HCT116 (cell line): ENCODE data around the gene BEGAIN. TPM values are rescaled to one million over a fixed set of nuclear protein-coding genes. Genes with fewer than 3 reads are reported as not detected.
A peak's percentile ranks its signal among the peaks of the same experiment; 100 is the strongest.

Experiments
- ATAC-seq: fragments of 200-7000 bp; cut with Tn5 transposase; 2 replicates; pipeline ENCODE4 v1.9.1; 2020; ENCODE audit warnings: mild to moderate bottlenecking, moderate library complexity
- BruUV-seq: library from RNA; stranded (reverse); fragments of 400-500 nt; replicated peaks from 2 replicates; lab custom pipeline; 2021; lab: Mats Ljungman, UMichigan
- CTCF ChIA-PET: fragments of 300-600 bp; sonication (Branson Sonifier 250); formaldehyde crosslinking; loops from one replicate; lab custom pipeline; 2021; ENCODE audit warnings: antibody characterized with exemption; lab: Charles Lee
- POLR2A ChIA-PET: fragments of 300-600, 350-600 bp; sonication (Branson Sonifier 250); formaldehyde crosslinking; loops from one replicate; lab custom pipeline; 2021; ENCODE audit warnings: antibody characterized with exemption; lab: Charles Lee
- RAD21 ChIA-PET, 2 experiments: fragments of 300-600 bp; sonication (Branson Sonifier 250); formaldehyde crosslinking; loops; one replicate each; lab custom pipeline; 2023; ENCODE audit warnings: low total read pairs in 2 of 2; ENCODE audit not compliant: uncharacterized antibody in 2 of 2, unreplicated experiment in 2 of 2, low non-redundant PET in 1 of 2; lab: Charles Lee
- DNase-seq: peaks from one replicate; pipeline ENCODE4 v3.0.0-alpha.2; 2010; ENCODE audit warnings: low read depth, low spot score
- H2AFZ ChIP-seq: fragments of 200-600 bp; shearing (Covaris generic), sonication (generic); 2 replicates; pipeline ENCODE4 v1.6.1; 2017; ENCODE audit warnings: low read depth, mixed run types, mixed read lengths, antibody characterized with exemption, low read length; ENCODE audit not compliant: poor library complexity, severe bottlenecking
- H3K27ac ChIP-seq: 2 replicates; pipeline ENCODE4 v1.5.1; 2012; ENCODE audit warnings: low read depth, low read length
- H3K27me3 ChIP-seq: fragments of 200-600 bp; sonication (generic); 2 replicates; pipeline ENCODE4 v1.6.1; 2016; ENCODE audit warnings: mixed run types, low read length, mixed read lengths; ENCODE audit not compliant: insufficient read depth
- H3K36me3 ChIP-seq, 2 experiments: fragments of 200-500 bp in 1 of 2; fragments of 200-600 bp in 1 of 2; sonication (Bioruptor generic) in 1 of 2; sonication (generic) in 1 of 2; 2 replicates each; pipeline versions ENCODE4 v1.5.1 to v1.6.1; 2014 to 2016; ENCODE audit warnings: low read length in 2 of 2, inconsistent platforms in 1 of 2, mixed read lengths in 1 of 2, mixed run types in 1 of 2; ENCODE audit not compliant: insufficient read depth in 2 of 2, control insufficient read depth in 1 of 2
- H3K4me1 ChIP-seq, 2 experiments: fragments of 200-600 bp in 1 of 2; sonication (generic) in 1 of 2; 2 replicates each; pipeline versions ENCODE4 v1.5.1 to v1.6.1; 2012 to 2017; ENCODE audit warnings: low read length in 2 of 2, inconsistent platforms in 1 of 2, mild to moderate bottlenecking in 1 of 2, mixed read lengths in 1 of 2, mixed run types in 1 of 2, moderate library complexity in 1 of 2; ENCODE audit not compliant: insufficient read depth in 2 of 2, control insufficient read depth in 1 of 2
- H3K4me2 ChIP-seq: fragments of 200-600 bp; sonication (generic); 2 replicates; pipeline ENCODE4 v1.6.1; 2017; ENCODE audit warnings: mixed run types, low read length, mixed read lengths
- H3K4me3 ChIP-seq, 2 experiments: fragments of 200-600 bp in 1 of 2; sonication (generic) in 1 of 2; replicated peaks in 1 of 2; 2 replicates each; pipeline ENCODE4 v1.5.1; 2011 to 2016; ENCODE audit warnings: low read length in 2 of 2, control low read depth in 1 of 2, low read depth in 1 of 2, mild to moderate bottlenecking in 1 of 2, mixed read lengths in 1 of 2, mixed run types in 1 of 2
- H3K79me2 ChIP-seq: fragments of 200-600 bp; sonication (generic); 2 replicates; pipeline ENCODE4 v1.6.1; 2017; ENCODE audit warnings: mild to moderate bottlenecking, mixed run types, low read length, moderate library complexity, mixed read lengths; ENCODE audit not compliant: insufficient read depth
- H3K9ac ChIP-seq: fragments of 200-600 bp; sonication (generic); 2 replicates; pipeline ENCODE4 v1.6.1; 2016; ENCODE audit warnings: low read length, mixed read lengths
- H3K9me2 ChIP-seq: fragments of 200-600 bp; sonication (generic), shearing (Covaris generic); 2 replicates; pipeline ENCODE4 v1.6.1; 2017; ENCODE audit warnings: mixed run types, mild to moderate bottlenecking, moderate library complexity; ENCODE audit not compliant: insufficient read depth
- H3K9me3 ChIP-seq, 2 experiments: fragments of 200-500 bp in 1 of 2; fragments of 200-600 bp in 1 of 2; sonication (Bioruptor generic) in 1 of 2; sonication (generic) in 1 of 2; 2 replicates each; pipeline ENCODE4 v1.6.1; 2014 to 2017; ENCODE audit warnings: low read length in 2 of 2, mixed read lengths in 2 of 2, inconsistent platforms in 1 of 2, low read depth in 1 of 2, mild to moderate bottlenecking in 1 of 2, mixed run types in 1 of 2, moderate library complexity in 1 of 2; ENCODE audit not compliant: control insufficient read depth in 1 of 2, insufficient read depth in 1 of 2
- H4K20me1 ChIP-seq: fragments of 200-600 bp; sonication (generic), shearing (Covaris generic); 2 replicates; pipeline ENCODE4 v1.6.1; 2017; ENCODE audit warnings: mixed run types, mild to moderate bottlenecking, moderate library complexity; ENCODE audit not compliant: insufficient read depth
- CBX3 ChIP-seq: IDR thresholded peaks from 2 replicates; pipeline ENCODE4 v1.6.1; 2012; ENCODE audit warnings: low read depth
- EGR1 ChIP-seq: IDR thresholded peaks from 2 replicates; pipeline ENCODE4 v1.6.1; 2012; ENCODE audit warnings: low read depth
- EZH2phosphoT487 ChIP-seq: fragments of 200-600 bp; IDR thresholded peaks from 2 replicates; pipeline ENCODE4 v1.6.1; 2018; ENCODE audit warnings: antibody characterized with exemption, borderline replicate concordance
- FOSL1 ChIP-seq: IDR thresholded peaks from 2 replicates; pipeline ENCODE4 v1.6.1; 2012; ENCODE audit warnings: low read depth
- POLR2A ChIP-seq: IDR thresholded peaks from 2 replicates; pipeline ENCODE4 v1.7.0; 2011; ENCODE audit warnings: borderline replicate concordance; ENCODE audit not compliant: insufficient read depth, insufficient read length; ENCODE audit errors: extremely low read depth
- RAD21 ChIP-seq: IDR thresholded peaks from 2 replicates; pipeline ENCODE4 v1.6.1; 2012; ENCODE audit warnings: low read depth, mild to moderate bottlenecking
- ZFX ChIP-seq: fragments of 450-650 bp; IDR thresholded peaks from 2 replicates; pipeline ENCODE4 v1.6.1; 2017
- ZNF274 ChIP-seq: fragments of 200-500 bp; sonication (Bioruptor generic); IDR thresholded peaks from 2 replicates; pipeline ENCODE4 v1.6.1; 2014; ENCODE audit warnings: mild to moderate bottlenecking, low read depth, low read length, inconsistent platforms
- intact Hi-C: fragments of 100-400 bp; cut with micrococcal nuclease; formaldehyde crosslinking; loops from 2 replicates; pipeline ENCODE4 v1.10.0; 2022
- total RNA-seq: library from RNA; stranded (reverse); gene quantifications from one replicate; pipeline ENCODE4 v1.2.1, GENCODE V29; 2021; ENCODE audit not compliant: unreplicated experiment
- TF ChIP-seq, protein P1 (sequence below), 3 experiments: fragments of 200-600 bp in 1 of 3; sonication (generic) in 1 of 3; IDR thresholded peaks in 2 of 3; conservative IDR thresholded peaks in 1 of 3; 2 replicates each; pipeline ENCODE4 v1.5.1; 2012 to 2017; ENCODE audit warnings: low read depth in 2 of 3, low read length in 2 of 3, antibody characterized with exemption in 1 of 3, borderline replicate concordance in 1 of 3, control low read depth in 1 of 3, mild to moderate bottlenecking in 1 of 3, mixed read lengths in 1 of 3, mixed run types in 1 of 3, moderate library complexity in 1 of 3; ENCODE audit not compliant: insufficient read depth in 1 of 3
- TF ChIP-seq, protein P2 (sequence below): IDR thresholded peaks from 2 replicates; pipeline ENCODE4 v1.6.1; 2012; ENCODE audit warnings: low read depth
- TF ChIP-seq, protein P3 (sequence below): IDR thresholded peaks from 2 replicates; pipeline ENCODE4 v1.6.1; 2012
- TF ChIP-seq, protein P4 (sequence below): IDR thresholded peaks from 2 replicates; pipeline ENCODE4 v1.6.1; 2011; ENCODE audit warnings: mild to moderate bottlenecking, low read length, moderate library complexity; ENCODE audit not compliant: insufficient replicate concordance; ENCODE audit errors: extremely low read depth

BEGAIN gene
- total RNA-seq, 1 experiment from 2014 or later = 8.5 TPM

DNA sequence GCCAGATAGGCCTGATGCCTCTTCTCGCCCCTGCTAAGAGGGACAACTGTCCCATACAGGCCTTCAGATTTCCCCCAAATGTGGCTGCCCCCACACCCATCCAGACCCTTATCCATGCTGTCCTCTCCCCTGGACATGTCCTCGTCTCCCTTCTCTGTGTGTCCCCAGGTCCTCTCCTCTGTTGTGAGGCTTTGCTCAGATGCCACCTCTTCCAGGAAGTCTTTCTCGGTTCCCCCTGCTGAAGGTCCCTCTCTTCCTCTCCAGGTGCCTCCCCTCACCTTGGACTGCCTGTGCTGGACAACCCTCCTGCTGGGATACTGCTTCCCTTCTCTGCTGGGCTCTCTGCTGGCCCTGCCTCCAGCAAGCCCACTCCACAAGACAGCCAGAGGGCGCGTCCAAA, 33.7 kb downstream of the BEGAIN start:
- no peaks in the 10 kb centered on the region for H3K79me2 ChIP-seq
- H2AFZ ChIP-seq = no peak overlapping the region
- no peak overlapping the region for H3K4me3 ChIP-seq
- DNase-seq = no peak
- H3K27me3 ChIP-seq = no peaks in the 10 kb centered on the region
- H3K9me2 ChIP-seq = no peaks in the 10 kb centered on the region
- no peaks in the 10 kb centered on the region for H4K20me1 ChIP-seq
- H3K9me3 ChIP-seq = no peaks in the 10 kb centered on the region
- peak overlapping the region; percentile 5; the same call in 1 of the 2 replicates for H3K27ac ChIP-seq
- no peak for ATAC-seq
- H3K9ac ChIP-seq = no peak overlapping the region
- TF ChIP-seq FOSL1 (no peak), CBX3 (no peak), ZFX (no peak), RAD21 (no peak), EZH2phosphoT487 (no peak)
- ChIA-PET CTCF (no interaction called here), POLR2A (no interaction called here), RAD21 (no interaction called here)
- peaks cover 8 to 30% of the 10 kb centered on the region in 2 experiments for H3K4me1 ChIP-seq
- peak overlapping the region; percentile 60 for H3K4me2 ChIP-seq
- H3K36me3 ChIP-seq = no peaks in the 10 kb centered on the region
- intact Hi-C loops = no loop called here
- no TSS peak for BruUV-seq

DNA sequence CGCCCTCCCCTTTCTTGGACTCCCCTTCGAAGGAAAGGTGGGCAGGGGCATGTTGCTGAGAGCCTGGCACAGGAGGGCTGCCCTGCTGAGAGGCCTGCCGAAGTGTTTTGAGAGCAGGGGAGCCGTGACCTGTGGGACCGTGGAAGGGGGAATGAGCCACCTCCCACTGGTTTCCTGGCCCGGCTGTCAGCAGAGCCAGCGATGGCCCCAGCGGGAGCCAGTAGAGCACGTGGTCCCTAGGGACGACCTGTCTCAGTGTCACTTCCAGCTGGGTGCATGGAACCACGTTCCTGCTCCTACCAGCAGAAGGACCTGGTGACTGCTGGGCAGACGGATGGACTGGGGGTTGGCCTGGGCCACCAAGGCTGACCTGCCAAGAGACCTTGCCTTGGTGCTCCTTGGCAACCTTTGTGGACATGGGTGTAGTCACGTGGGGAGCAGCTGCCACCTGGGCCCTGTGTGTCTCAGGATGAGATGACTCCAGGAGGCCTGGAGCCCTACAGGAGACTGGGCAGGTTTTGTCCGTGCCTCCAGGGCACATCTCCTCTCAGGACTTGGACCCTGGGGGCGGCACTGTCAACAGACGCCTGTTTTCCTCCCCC, 34.6 kb downstream of the BEGAIN start:
- no peaks in the 10 kb centered on the region for H3K27me3 ChIP-seq
- no peak overlapping the region for H3K9ac ChIP-seq
- ChIA-PET POLR2A (no interaction called here), RAD21 (no interaction called here), CTCF (no interaction called here)
- H2AFZ ChIP-seq = no peak overlapping the region
- H4K20me1 ChIP-seq = no peaks in the 10 kb centered on the region
- ATAC-seq = no peak
- BruUV-seq = no TSS peak
- DNase-seq = no peak
- no peaks in the 10 kb centered on the region for H3K9me2 ChIP-seq
- no peaks in the 10 kb centered on the region for H3K36me3 ChIP-seq
- intact Hi-C loops = no loop called here
- H3K9me3 ChIP-seq = no peaks in the 10 kb centered on the region
- no peak overlapping the region for H3K4me2 ChIP-seq
- no peak overlapping the region for H3K4me3 ChIP-seq
- H3K27ac ChIP-seq = no peak overlapping the region
- H3K4me1 ChIP-seq = peaks cover 16 to 39% of the 10 kb centered on the region in 2 experiments
- H3K79me2 ChIP-seq = no peaks in the 10 kb centered on the region
- TF ChIP-seq POLR2A = no peak
- TF ChIP-seq, protein P1, sequence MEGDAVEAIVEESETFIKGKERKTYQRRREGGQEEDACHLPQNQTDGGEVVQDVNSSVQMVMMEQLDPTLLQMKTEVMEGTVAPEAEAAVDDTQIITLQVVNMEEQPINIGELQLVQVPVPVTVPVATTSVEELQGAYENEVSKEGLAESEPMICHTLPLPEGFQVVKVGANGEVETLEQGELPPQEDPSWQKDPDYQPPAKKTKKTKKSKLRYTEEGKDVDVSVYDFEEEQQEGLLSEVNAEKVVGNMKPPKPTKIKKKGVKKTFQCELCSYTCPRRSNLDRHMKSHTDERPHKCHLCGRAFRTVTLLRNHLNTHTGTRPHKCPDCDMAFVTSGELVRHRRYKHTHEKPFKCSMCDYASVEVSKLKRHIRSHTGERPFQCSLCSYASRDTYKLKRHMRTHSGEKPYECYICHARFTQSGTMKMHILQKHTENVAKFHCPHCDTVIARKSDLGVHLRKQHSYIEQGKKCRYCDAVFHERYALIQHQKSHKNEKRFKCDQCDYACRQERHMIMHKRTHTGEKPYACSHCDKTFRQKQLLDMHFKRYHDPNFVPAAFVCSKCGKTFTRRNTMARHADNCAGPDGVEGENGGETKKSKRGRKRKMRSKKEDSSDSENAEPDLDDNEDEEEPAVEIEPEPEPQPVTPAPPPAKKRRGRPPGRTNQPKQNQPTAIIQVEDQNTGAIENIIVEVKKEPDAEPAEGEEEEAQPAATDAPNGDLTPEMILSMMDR (IDR thresholded peaks at IDR 0.05 in 2 of 3, conservative IDR thresholded peaks at IDR 0.05 in 1 of 3; ENCODE audit: borderline replicate concordance in 1 of 3, insufficient read depth in 1 of 3, low read depth in 2 of 3, low read length in 2 of 3) = no peak
- TF ChIP-seq EZH2phosphoT487 = no peak
- TF ChIP-seq, protein P2, sequence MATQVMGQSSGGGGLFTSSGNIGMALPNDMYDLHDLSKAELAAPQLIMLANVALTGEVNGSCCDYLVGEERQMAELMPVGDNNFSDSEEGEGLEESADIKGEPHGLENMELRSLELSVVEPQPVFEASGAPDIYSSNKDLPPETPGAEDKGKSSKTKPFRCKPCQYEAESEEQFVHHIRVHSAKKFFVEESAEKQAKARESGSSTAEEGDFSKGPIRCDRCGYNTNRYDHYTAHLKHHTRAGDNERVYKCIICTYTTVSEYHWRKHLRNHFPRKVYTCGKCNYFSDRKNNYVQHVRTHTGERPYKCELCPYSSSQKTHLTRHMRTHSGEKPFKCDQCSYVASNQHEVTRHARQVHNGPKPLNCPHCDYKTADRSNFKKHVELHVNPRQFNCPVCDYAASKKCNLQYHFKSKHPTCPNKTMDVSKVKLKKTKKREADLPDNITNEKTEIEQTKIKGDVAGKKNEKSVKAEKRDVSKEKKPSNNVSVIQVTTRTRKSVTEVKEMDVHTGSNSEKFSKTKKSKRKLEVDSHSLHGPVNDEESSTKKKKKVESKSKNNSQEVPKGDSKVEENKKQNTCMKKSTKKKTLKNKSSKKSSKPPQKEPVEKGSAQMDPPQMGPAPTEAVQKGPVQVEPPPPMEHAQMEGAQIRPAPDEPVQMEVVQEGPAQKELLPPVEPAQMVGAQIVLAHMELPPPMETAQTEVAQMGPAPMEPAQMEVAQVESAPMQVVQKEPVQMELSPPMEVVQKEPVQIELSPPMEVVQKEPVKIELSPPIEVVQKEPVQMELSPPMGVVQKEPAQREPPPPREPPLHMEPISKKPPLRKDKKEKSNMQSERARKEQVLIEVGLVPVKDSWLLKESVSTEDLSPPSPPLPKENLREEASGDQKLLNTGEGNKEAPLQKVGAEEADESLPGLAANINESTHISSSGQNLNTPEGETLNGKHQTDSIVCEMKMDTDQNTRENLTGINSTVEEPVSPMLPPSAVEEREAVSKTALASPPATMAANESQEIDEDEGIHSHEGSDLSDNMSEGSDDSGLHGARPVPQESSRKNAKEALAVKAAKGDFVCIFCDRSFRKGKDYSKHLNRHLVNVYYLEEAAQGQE = no peak
- no peak for TF ChIP-seq ZNF274
- TF ChIP-seq FOSL1 = no peak
- TF ChIP-seq, protein P3, sequence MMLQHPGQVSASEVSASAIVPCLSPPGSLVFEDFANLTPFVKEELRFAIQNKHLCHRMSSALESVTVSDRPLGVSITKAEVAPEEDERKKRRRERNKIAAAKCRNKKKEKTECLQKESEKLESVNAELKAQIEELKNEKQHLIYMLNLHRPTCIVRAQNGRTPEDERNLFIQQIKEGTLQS = no peak
- TF ChIP-seq EGR1 = no peak
- TF ChIP-seq, protein P4, sequence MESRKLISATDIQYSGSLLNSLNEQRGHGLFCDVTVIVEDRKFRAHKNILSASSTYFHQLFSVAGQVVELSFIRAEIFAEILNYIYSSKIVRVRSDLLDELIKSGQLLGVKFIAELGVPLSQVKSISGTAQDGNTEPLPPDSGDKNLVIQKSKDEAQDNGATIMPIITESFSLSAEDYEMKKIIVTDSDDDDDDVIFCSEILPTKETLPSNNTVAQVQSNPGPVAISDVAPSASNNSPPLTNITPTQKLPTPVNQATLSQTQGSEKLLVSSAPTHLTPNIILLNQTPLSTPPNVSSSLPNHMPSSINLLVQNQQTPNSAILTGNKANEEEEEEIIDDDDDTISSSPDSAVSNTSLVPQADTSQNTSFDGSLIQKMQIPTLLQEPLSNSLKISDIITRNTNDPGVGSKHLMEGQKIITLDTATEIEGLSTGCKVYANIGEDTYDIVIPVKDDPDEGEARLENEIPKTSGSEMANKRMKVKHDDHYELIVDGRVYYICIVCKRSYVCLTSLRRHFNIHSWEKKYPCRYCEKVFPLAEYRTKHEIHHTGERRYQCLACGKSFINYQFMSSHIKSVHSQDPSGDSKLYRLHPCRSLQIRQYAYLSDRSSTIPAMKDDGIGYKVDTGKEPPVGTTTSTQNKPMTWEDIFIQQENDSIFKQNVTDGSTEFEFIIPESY = no peak
